Ishikawa (cell line): ENCODE data around the gene LRP2BP.

Experiments used
- CEBPB ChIP-seq: IDR thresholded peaks from 2 replicates; pipeline ENCODE4 v1.6.1; 2012
- CREB1 ChIP-seq: IDR thresholded peaks from 2 replicates; pipeline ENCODE4 v1.6.1; 2012; ENCODE audit warnings: low read depth
- EGR1 ChIP-seq: IDR thresholded peaks from 2 replicates; pipeline ENCODE4 v1.6.1; 2012
- EP300 ChIP-seq: IDR thresholded peaks from 2 replicates; pipeline ENCODE4 v1.6.1; 2012; ENCODE audit warnings: borderline replicate concordance
- FOXM1 ChIP-seq: IDR thresholded peaks from 2 replicates; pipeline ENCODE4 v1.6.1; 2012; ENCODE audit warnings: low read depth, borderline replicate concordance
- MAX ChIP-seq: IDR thresholded peaks from 2 replicates; pipeline ENCODE4 v1.6.1; 2012
- NFIC ChIP-seq: IDR thresholded peaks from 2 replicates; pipeline ENCODE4 v1.6.1; 2012
- RAD21 ChIP-seq: IDR thresholded peaks from 2 replicates; pipeline ENCODE4 v1.6.1; 2012; ENCODE audit warnings: low read depth
- REST ChIP-seq: IDR thresholded peaks from 2 replicates; pipeline ENCODE4 v1.6.1; 2012; ENCODE audit warnings: low read depth, mild to moderate bottlenecking
- TAF1 ChIP-seq: IDR thresholded peaks from 2 replicates; pipeline ENCODE4 v1.6.1; 2012; ENCODE audit warnings: low read depth, mild to moderate bottlenecking
- TCF12 ChIP-seq: IDR thresholded peaks from 2 replicates; pipeline ENCODE4 v1.6.1; 2012; ENCODE audit warnings: low read depth
- TEAD4 ChIP-seq: IDR thresholded peaks from 2 replicates; pipeline ENCODE4 v1.6.1; 2012
- USF1 ChIP-seq: IDR thresholded peaks from 2 replicates; pipeline ENCODE4 v1.6.1; 2012
- YY1 ChIP-seq: IDR thresholded peaks from 2 replicates; pipeline ENCODE4 v1.6.1; 2012; ENCODE audit warnings: low read depth
- ZBTB7A ChIP-seq: IDR thresholded peaks from 2 replicates; pipeline ENCODE4 v1.6.1; 2012; ENCODE audit warnings: low read depth

LRP2BP gene

GRCh38 chr4:185383451-185383850 is 12.3 kb downstream of the LRP2BP start:
- TF ChIP-seq TEAD4 (peak; percentile 58; the same call in 1 of the 2 replicates), CREB1 (no peak), YY1 (peak; percentile 75; the same call in 1 of the 2 replicates), ZBTB7A (no peak), EP300 (0 out of 2 replicates have a peak, but pooled peaks have one; percentile 13), NFIC (peak; percentile 64), CEBPB (peak; percentile 70)

- TF ChIP-seq ZBTB7A: no peak
- no peak for TF ChIP-seq RAD21
- TF ChIP-seq REST: no peak
- TF ChIP-seq TCF12: no peak
- no peak for TF ChIP-seq EP300
- TF ChIP-seq MAX: no peak
- TF ChIP-seq CEBPB: no peak
- no peak for TF ChIP-seq EGR1
- TF ChIP-seq TAF1: no peak
- no peak for TF ChIP-seq TEAD4
- no peak for TF ChIP-seq CREB1
- no peak for TF ChIP-seq NFIC
- TF ChIP-seq FOXM1: no peak
- no peak for TF ChIP-seq USF1
- no peak for TF ChIP-seq YY1
Measured at GRCh38 chr4:185382754-185383153, 13.0 kb downstream of the LRP2BP start.

GRCh38 chr4:185381288-185382196 is 14.2 kb downstream of the LRP2BP start:
- TF ChIP-seq USF1 (no peak), CEBPB (peak; percentile 27; the same call in 1 of the 2 replicates), NFIC (peak; percentile 44), CREB1 (no peak)

GRCh38 chr4:185380320-185380719 is 15.4 kb downstream of the LRP2BP start:
- TF ChIP-seq RAD21 (no peak), ZBTB7A (no peak), NFIC (no peak), TCF12 (no peak), FOXM1 (no peak), MAX (no peak), TAF1 (no peak), CREB1 (no peak), EP300 (no peak), CEBPB (no peak), EGR1 (no peak), YY1 (no peak), USF1 (no peak), REST (no peak), TEAD4 (no peak)

- TF ChIP-seq NFIC (no peak), ZBTB7A (no peak), CREB1 (no peak), EP300 (no peak), EGR1 (no peak), RAD21 (no peak), YY1 (no peak), MAX (no peak), TCF12 (no peak), USF1 (no peak)
Measured at GRCh38 chr4:185379326-185380295, 16.1 kb downstream of the LRP2BP start.
